PC-3 (cell line): Measurements from ENCODE around the gene MGAT3.

Experiments
- CTCF ChIP-seq: fragments of 300-600 bp; sonication (generic); conservative IDR thresholded peaks from 2 replicates; pipeline ENCODE4 v1.5.1; 2017; ENCODE audit warnings: antibody characterized with exemption, low read depth, mild to moderate bottlenecking, low read length
- EZH2phosphoT487 ChIP-seq: fragments of 300-600 bp; sonication (generic); IDR thresholded peaks from 2 replicates; pipeline ENCODE4 v1.6.1; 2018; ENCODE audit warnings: mild to moderate bottlenecking, antibody characterized with exemption, low read length, borderline replicate concordance

GRCh38 chr22:39526736-39527171, 69.9 kb downstream of the MGAT3 start:
- TF ChIP-seq EZH2phosphoT487 (no peak), CTCF (no peak)
